ENCODE data around the gene OR5L2.
"Not testable (repeated sequence)": the region's sequence is repeated elsewhere in the genome, so short reads cannot be mapped to it uniquely, and the experiment has no call there.

OR5L2 gene

DNA sequence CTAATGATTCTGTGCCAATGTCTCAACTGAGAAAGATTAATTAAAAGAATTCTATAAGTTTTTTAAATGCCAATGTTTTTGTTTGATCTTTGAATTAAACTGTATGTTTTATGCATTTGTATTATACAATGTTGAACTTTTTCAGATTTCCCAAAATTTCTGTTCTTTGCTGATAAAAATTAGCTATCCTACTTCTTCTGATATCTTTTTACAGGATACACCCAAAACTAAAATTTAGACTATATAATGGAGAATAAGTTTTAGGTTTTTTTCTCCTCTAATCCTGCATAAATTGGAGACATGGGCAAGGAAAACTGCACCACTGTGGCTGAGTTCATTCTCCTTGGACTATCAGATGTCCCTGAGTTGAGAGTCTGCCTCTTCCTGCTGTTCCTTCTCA is at the start of gene OR5L2:
OR5L2 (plus strand) TSS at position 301 of the 400 bp plus-strand sequence; CDS start at position 301, 0 bp downstream.
- DNase-seq = no peak
- in situ Hi-C loops (cut with HindIII; ENCODE audit: low pct_ligation_motif_present, low pct_unique_long_range_greater_than_20kb, low sequenced_read_pairs) = no loop called here

DNA sequence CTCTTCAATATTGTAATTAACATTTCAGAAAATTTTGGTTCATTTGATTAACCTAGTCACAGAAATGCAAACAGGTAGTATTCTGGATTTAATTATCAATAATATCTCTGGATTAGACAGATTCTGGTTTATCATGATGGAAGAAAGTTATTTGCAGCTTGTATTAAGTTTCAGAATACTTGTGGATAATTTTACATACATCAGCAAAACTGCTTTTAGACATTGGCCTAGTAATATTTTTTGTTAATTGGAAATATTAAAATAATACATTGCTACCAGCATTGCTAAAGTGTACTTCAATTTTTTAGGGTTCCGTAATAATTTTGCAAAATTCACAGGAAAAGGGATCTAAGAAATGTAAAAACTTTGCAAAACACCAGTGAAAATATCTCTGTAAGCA is 35.4 kb upstream of the OR5L2 start:
- in situ Hi-C loops (cut with HindIII; ENCODE audit: low pct_ligation_motif_present, low pct_unique_long_range_greater_than_20kb, low sequenced_read_pairs) = no loop called here
- DNase-seq = no peak

DNA sequence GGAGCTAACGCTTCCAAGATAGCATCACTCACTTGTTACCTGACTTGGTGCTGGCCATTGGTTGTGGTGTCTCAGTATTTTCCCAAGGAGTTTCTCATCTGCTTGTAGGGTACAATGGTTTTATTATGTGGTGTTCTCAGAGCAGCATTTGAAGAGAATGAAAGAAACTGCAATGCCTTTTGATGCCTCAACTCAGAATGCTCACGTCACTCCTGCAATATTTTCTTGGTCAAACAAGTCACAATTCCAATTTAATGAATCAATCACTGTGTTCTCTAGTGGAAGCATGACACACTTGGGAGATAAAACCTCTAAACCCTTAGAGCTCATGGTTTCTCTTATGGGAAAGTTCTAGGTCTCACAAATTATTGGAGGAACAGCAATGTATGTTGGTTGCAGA is 33.7 kb upstream of the OR5L2 start:
- no peak for DNase-seq
- in situ Hi-C loops (cut with HindIII; ENCODE audit: low pct_ligation_motif_present, low pct_unique_long_range_greater_than_20kb, low sequenced_read_pairs) = no loop called here

DNA sequence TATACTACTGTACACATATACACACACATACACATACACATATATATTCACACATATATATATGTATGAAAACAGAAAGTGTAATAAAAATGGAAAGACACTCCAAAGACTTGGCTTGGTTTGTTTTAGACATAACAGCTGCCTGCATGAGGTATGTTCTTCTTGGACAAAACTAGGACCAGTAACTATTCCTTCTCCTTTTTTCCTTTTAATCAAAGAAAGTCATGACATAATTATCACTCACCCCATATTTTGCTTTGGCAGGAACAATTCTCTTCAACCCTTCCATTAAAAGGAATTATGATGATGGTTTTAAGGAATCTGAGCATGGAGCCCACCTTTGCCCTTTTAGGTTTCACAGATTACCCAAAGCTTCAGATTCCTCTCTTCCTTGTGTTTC is 31.8 kb upstream of the OR5L2 start, which contains the start of gene OR5D14:
OR5D14 (plus strand) TSS at position 301 of the 400 bp plus-strand sequence; CDS start at position 301, 0 bp downstream.
- in situ Hi-C loops (cut with HindIII; ENCODE audit: low pct_ligation_motif_present, low pct_unique_long_range_greater_than_20kb, low sequenced_read_pairs) = no loop called here
- no peak for DNase-seq

GRCh38 chr11:55806248-55806647 is 20.8 kb upstream of the OR5L2 start:
- in situ Hi-C loops (cut with HindIII; ENCODE audit: low pct_ligation_motif_present, low pct_unique_long_range_greater_than_20kb, low sequenced_read_pairs) = no loop called here
- no peak for DNase-seq

GRCh38 chr11:55811067-55811466 is 16.0 kb upstream of the OR5L2 start, which contains the start of gene OR5L1:
OR5L1 (plus strand) TSS chr11:55811367; CDS start chr11:55811467, 100 bp downstream.
- no peak for DNase-seq
- in situ Hi-C loops (cut with HindIII; ENCODE audit: low pct_ligation_motif_present, low pct_unique_long_range_greater_than_20kb, low sequenced_read_pairs) = no loop called here

- in situ Hi-C loops (cut with HindIII; ENCODE audit: low pct_ligation_motif_present, low pct_unique_long_range_greater_than_20kb, low sequenced_read_pairs) = no loop called here
- DNase-seq = no peak
Measured at GRCh38 chr11:55819330-55819729, 7.7 kb upstream of the OR5L2 start, which contains the start of gene OR5D18. OR5D18 (plus strand) TSS chr11:55819630; CDS start chr11:55819630, 0 bp downstream.

DNA sequence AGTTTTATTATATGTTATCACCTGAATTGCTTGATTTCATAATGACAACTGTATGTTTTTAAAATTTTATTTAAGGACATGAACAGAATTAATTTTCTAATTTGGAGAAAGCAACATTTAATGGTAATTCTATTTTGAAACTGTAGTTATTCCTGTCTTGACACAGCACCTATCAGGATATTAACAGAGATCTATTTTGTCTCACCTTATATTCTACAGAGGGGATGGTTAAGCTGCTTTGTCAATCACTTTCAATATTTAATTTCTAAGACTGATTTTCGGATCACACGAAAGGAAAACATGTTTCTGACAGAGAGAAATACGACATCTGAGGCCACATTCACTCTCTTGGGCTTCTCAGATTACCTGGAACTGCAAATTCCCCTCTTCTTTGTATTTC is 11.4 kb downstream of the OR5L2 start, which contains the start of gene OR5D16:
OR5D16 (plus strand) TSS at position 301 of the 400 bp plus-strand sequence; CDS start at position 301, 0 bp downstream.
- in situ Hi-C loops (cut with HindIII; ENCODE audit: low pct_ligation_motif_present, low pct_unique_long_range_greater_than_20kb, low sequenced_read_pairs) = no loop called here
- no peak for DNase-seq

- in situ Hi-C loops (cut with HindIII; ENCODE audit: low pct_ligation_motif_present, low pct_unique_long_range_greater_than_20kb, low sequenced_read_pairs) = no loop called here
- DNase-seq = no peak
Measured at GRCh38 chr11:55847453-55847852, 20.4 kb downstream of the OR5L2 start.

DNA sequence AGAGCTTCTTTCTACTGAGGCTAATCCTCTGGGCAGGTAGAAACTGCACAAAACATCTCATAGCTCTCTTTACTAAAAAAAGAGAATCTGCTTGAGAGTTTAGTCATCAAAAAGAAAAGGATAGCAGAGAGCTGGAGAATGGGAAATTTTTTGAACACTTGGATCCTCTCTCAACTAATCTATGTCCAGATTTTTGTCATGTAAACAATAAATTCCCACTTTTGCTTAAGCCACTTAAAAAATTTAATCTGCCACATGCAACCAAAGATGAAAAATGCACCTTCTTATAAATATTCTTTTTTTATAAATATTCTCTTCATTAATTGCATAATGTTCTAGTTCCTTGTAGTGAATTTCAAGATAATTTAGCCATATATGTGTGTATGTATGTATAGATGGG is 22.0 kb downstream of the OR5L2 start:
- in situ Hi-C loops (cut with HindIII; ENCODE audit: low pct_ligation_motif_present, low pct_unique_long_range_greater_than_20kb, low sequenced_read_pairs) = no loop called here
- DNase-seq = no peak

GRCh38 chr11:55852141-55852540 is 25.1 kb downstream of the OR5L2 start:
- DNase-seq = no peak
- in situ Hi-C loops (cut with HindIII; ENCODE audit: low pct_ligation_motif_present, low pct_unique_long_range_greater_than_20kb, low sequenced_read_pairs) = no loop called here

GRCh38 chr11:55854704-55855103 is 27.7 kb downstream of the OR5L2 start:
- in situ Hi-C loops (cut with HindIII; ENCODE audit: low pct_ligation_motif_present, low pct_unique_long_range_greater_than_20kb, low sequenced_read_pairs) = no loop called here
- no peak for DNase-seq

GRCh38 chr11:55867354-55867753 is 40.3 kb downstream of the OR5L2 start:
- in situ Hi-C loops (cut with HindIII; ENCODE audit: low pct_ligation_motif_present, low pct_unique_long_range_greater_than_20kb, low sequenced_read_pairs); DNase-seq: not testable (repeated sequence)

DNA sequence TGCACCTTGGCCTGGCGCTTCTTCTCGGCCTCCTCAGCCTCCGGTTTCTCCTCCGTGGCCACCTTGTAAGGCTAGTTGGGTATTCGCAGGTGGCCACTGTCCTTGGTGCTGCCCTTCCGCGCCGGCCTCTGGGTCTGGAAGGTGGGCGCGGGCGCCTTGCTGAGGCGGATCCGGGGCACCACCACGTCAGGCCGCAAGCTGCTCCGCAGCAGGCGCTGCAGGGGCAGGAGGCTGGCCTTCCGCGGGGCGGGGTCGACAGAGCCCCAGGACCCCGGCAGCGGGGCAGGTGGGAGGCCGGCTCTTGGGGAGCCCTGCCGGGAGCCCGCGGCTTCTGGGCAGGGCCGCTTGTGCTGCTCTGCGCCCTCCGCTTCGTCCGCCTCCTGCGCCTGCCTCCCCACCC is 45.7 kb downstream of the OR5L2 start:
- DNase-seq; in situ Hi-C loops (cut with HindIII; ENCODE audit: low pct_ligation_motif_present, low pct_unique_long_range_greater_than_20kb, low sequenced_read_pairs): not testable (repeated sequence)

GRCh38 chr11:55873146-55873545 is 46.1 kb downstream of the OR5L2 start:
- DNase-seq; in situ Hi-C loops (cut with HindIII; ENCODE audit: low pct_ligation_motif_present, low pct_unique_long_range_greater_than_20kb, low sequenced_read_pairs): not testable (repeated sequence)

Data from ACHN (cell line).